Naive thymus-derived CD4-positive, alpha-beta T cell (primary cell): ENCODE results near the gene MACROD2. TPM values are rescaled to one million over a fixed set of nuclear protein-coding genes. Genes with fewer than 3 reads are reported as not detected.

Experiments
- ATAC-seq: fragments of 150-1000 bp; cut with Tn5 transposase; 2 replicates; pipeline ENCODE4 v1.10.0; 2021; ENCODE audit warnings: mild to moderate bottlenecking, moderate library complexity
- CTCF ChIA-PET: fragments of 350-600 bp; sonication (Branson Sonifier 250); formaldehyde crosslinking; loops from one replicate; lab custom pipeline; 2021; ENCODE audit warnings: antibody characterized with exemption; lab: Charles Lee
- POLR2A ChIA-PET: fragments of 350-600 bp; sonication (Branson Sonifier 250); formaldehyde crosslinking; loops from one replicate; lab custom pipeline; 2021; ENCODE audit warnings: antibody characterized with exemption, inconsistent platforms; lab: Charles Lee
- DNase-seq, 9 donors: peaks; one replicate each; pipeline versions ENCODE4 v3.0.0 to v3.0.0-alpha.2; 2020 to 2022; ENCODE audit warnings: mixed read lengths in 1 of 9
- H3K27ac ChIP-seq: one replicate; pipeline ENCODE4 v1.7.0; 2013; ENCODE audit warnings: mild to moderate bottlenecking, low read depth, low read length, moderate library complexity
- H3K27me3 ChIP-seq, 2 donors: one replicate each; pipeline ENCODE4 v1.7.0; 2013; ENCODE audit warnings: low read length in 2 of 2, mild to moderate bottlenecking in 2 of 2, moderate library complexity in 2 of 2; ENCODE audit not compliant: control insufficient read depth in 2 of 2, insufficient read depth in 2 of 2
- H3K36me3 ChIP-seq, 3 experiments: 1 replicate in 2 of 3; 2 replicates in 1 of 3; pipeline ENCODE4 v1.7.0; 2013; ENCODE audit warnings: low read length in 3 of 3, mild to moderate bottlenecking in 3 of 3, moderate library complexity in 1 of 3; ENCODE audit not compliant: insufficient read depth in 3 of 3, control insufficient read depth in 2 of 3
- H3K4me1 ChIP-seq, 2 donors: one replicate each; pipeline ENCODE4 v1.7.0; 2013; ENCODE audit warnings: low read length in 2 of 2, mild to moderate bottlenecking in 2 of 2, moderate library complexity in 1 of 2; ENCODE audit not compliant: control insufficient read depth in 2 of 2, insufficient read depth in 2 of 2
- H3K4me3 ChIP-seq: 2 replicates; pipeline ENCODE4 v1.7.0; 2013; ENCODE audit warnings: mild to moderate bottlenecking, low read length
- H3K9me3 ChIP-seq, 3 experiments: 1 replicate in 2 of 3; 2 replicates in 1 of 3; pipeline ENCODE4 v1.7.0; 2013; ENCODE audit warnings: low read length in 3 of 3; ENCODE audit not compliant: control insufficient read depth in 2 of 3
- H3K27ac Mint-ChIP-seq, 9 donors: one replicate each; pipeline ENCODE4 v1.8.0; 2020 to 2022; ENCODE audit warnings: mixed read lengths in 9 of 9, mild to moderate bottlenecking in 8 of 9, moderate library complexity in 5 of 9, inconsistent platforms in 2 of 9
- H3K27me3 Mint-ChIP-seq, 5 donors: one replicate each; pipeline ENCODE4 v1.8.0; 2021 to 2022; ENCODE audit warnings: mixed read lengths in 5 of 5, mild to moderate bottlenecking in 1 of 5
- H3K36me3 Mint-ChIP-seq, 5 donors: one replicate each; pipeline ENCODE4 v1.8.0; 2020 to 2022; ENCODE audit warnings: mixed read lengths in 5 of 5, mild to moderate bottlenecking in 3 of 5, inconsistent platforms in 1 of 5
- H3K4me1 Mint-ChIP-seq, 7 donors: one replicate each; pipeline ENCODE4 v1.8.0; 2020 to 2022; ENCODE audit warnings: mixed read lengths in 7 of 7, mild to moderate bottlenecking in 3 of 7, inconsistent platforms in 1 of 7
- H3K4me3 Mint-ChIP-seq, 10 donors: one replicate each; pipeline ENCODE4 v1.8.0; 2020 to 2022; ENCODE audit warnings: mild to moderate bottlenecking in 10 of 10, mixed read lengths in 10 of 10, moderate library complexity in 6 of 10, inconsistent platforms in 2 of 10
- H3K9me3 Mint-ChIP-seq, 11 donors: one replicate each; pipeline ENCODE4 v1.8.0; 2020 to 2022; ENCODE audit warnings: mixed read lengths in 11 of 11, mild to moderate bottlenecking in 4 of 11, inconsistent platforms in 1 of 11, moderate library complexity in 1 of 11
- intact Hi-C, 2 donors: fragments of 100-400 bp; cut with micrococcal nuclease; formaldehyde crosslinking; loops; one replicate each; pipeline ENCODE4 v1.15.1; 2023
- polyA plus RNA-seq, 2 donors: library from polyadenylated mRNA; unstranded; fragments of 300-500 nt; fragmentation: Illumina TruSeq; gene quantifications; one replicate each; pipeline ENCODE4 v1.2.3, GENCODE V29; 2021
- total RNA-seq, 6 experiments: library from RNA in 5 of 6; stranded (reverse) in 5 of 6; gene quantifications; 1 replicate in 5 of 6; 2 replicates in 1 of 6; pipeline ENCODE4 v1.2.3 and lab custom pipeline; 2021 to 2026

MACROD2 gene
- total and polyA plus RNA-seq, 7 experiments from 2014 or later: 0.27 to 0.86 (median 0.34) TPM; not detected in 4

GRCh38 chr20:16043931-16044330, 2048.6 kb downstream of the MACROD2 start:
- POLR2A ChIA-PET: no interaction called here
- H3K36me3 Mint-ChIP-seq: no peaks in the 10 kb centered on the region
- Histone ChIP-seq H3K27ac (no peak overlapping the region), H3K4me1 (no peaks in the 10 kb centered on the region), H3K4me3 (no peak overlapping the region), H3K27me3 (no peaks in the 10 kb centered on the region), H3K9me3 (no peaks in the 10 kb centered on the region), H3K36me3 (no peaks in the 10 kb centered on the region)
- no peak overlapping the region for H3K4me3 Mint-ChIP-seq
- peaks cover 0 to 10% (median 3%) of the 10 kb centered on the region in 5 donors for H3K27me3 Mint-ChIP-seq
- no peak overlapping the region for H3K27ac Mint-ChIP-seq
- CTCF ChIA-PET: no interaction called here
- intact Hi-C loops: no loop called here
- peaks cover 0 to 2% (median 0%) of the 10 kb centered on the region in 7 donors for H3K4me1 Mint-ChIP-seq
- ATAC-seq (no peak), DNase-seq (no peak)
- peaks cover 0 to 4% (median 0%) of the 10 kb centered on the region in 11 donors for H3K9me3 Mint-ChIP-seq

- no peaks in the 10 kb centered on the region for H3K4me1 ChIP-seq
- H3K4me3 ChIP-seq: no peak overlapping the region
- no peaks in the 10 kb centered on the region for H3K9me3 ChIP-seq
- no peak overlapping the region for H3K4me3 Mint-ChIP-seq
- intact Hi-C loops: no loop called here
- ChIA-PET CTCF (interaction anchor here (0.6 kb wide), 1 partner anchor 31 kb away, joined by 3 read pairs; no protein-coding TSS in a partner anchor), POLR2A (no interaction called here)
- H3K36me3 ChIP-seq: no peaks in the 10 kb centered on the region
- H3K27ac Mint-ChIP-seq: no peak overlapping the region
- H3K27ac ChIP-seq: no peak overlapping the region
- H3K36me3 Mint-ChIP-seq: no peaks in the 10 kb centered on the region
- ATAC-seq: no peak
- peaks cover 0 to 8% (median 0%) of the 10 kb centered on the region in 5 donors for H3K27me3 Mint-ChIP-seq
- no peak for DNase-seq
- no peaks in the 10 kb centered on the region for H3K4me1 Mint-ChIP-seq
- no peaks in the 10 kb centered on the region for H3K27me3 ChIP-seq
- peaks cover 0 to 2% (median 0%) of the 10 kb centered on the region in 11 donors for H3K9me3 Mint-ChIP-seq
These were observed 2053.6 kb downstream of the MACROD2 start for GRCh38 chr20:16048876-16049275.

GRCh38 chr20:16049529-16050093, 2054.3 kb downstream of the MACROD2 start:
- Mint-ChIP-seq H3K27me3 (peaks cover 0 to 6% (median 0%) of the 10 kb centered on the region in 5 donors), H3K36me3 (no peaks in the 10 kb centered on the region), H3K9me3 (peaks cover 0 to 3% (median 0%) of the 10 kb centered on the region in 11 donors), H3K4me3 (no peak overlapping the region), H3K4me1 (no peaks in the 10 kb centered on the region), H3K27ac (no peak overlapping the region)
- CTCF ChIA-PET: interaction anchor here (0.6 kb wide), 1 partner anchor 31 kb away, joined by 3 read pairs; no protein-coding TSS in a partner anchor
- no peak overlapping the region for H3K27ac ChIP-seq
- no peaks in the 10 kb centered on the region for H3K4me1 ChIP-seq
- H3K27me3 ChIP-seq: no peaks in the 10 kb centered on the region
- no peak for ATAC-seq
- POLR2A ChIA-PET: no interaction called here
- H3K9me3 ChIP-seq: no peaks in the 10 kb centered on the region
- DNase-seq: no peak
- H3K36me3 ChIP-seq: no peaks in the 10 kb centered on the region
- no peak overlapping the region for H3K4me3 ChIP-seq
- intact Hi-C loops: no loop called here

GRCh38 chr20:16050366-16050765, 2055.1 kb downstream of the MACROD2 start:
- no peak for DNase-seq
- ChIA-PET CTCF (no interaction called here), POLR2A (no interaction called here)
- Histone ChIP-seq H3K36me3 (no peaks in the 10 kb centered on the region), H3K4me1 (no peaks in the 10 kb centered on the region), H3K9me3 (no peaks in the 10 kb centered on the region), H3K27me3 (no peaks in the 10 kb centered on the region), H3K4me3 (no peak overlapping the region), H3K27ac (no peak overlapping the region)
- intact Hi-C loops: no loop called here
- Mint-ChIP-seq H3K4me3 (no peak overlapping the region), H3K27me3 (peaks cover 0 to 6% (median 0%) of the 10 kb centered on the region in 5 donors), H3K4me1 (no peaks in the 10 kb centered on the region), H3K9me3 (peaks cover 0 to 5% (median 0%) of the 10 kb centered on the region in 11 donors), H3K36me3 (no peaks in the 10 kb centered on the region), H3K27ac (no peak overlapping the region)
- no peak for ATAC-seq

- H3K27me3 Mint-ChIP-seq: peaks cover 0 to 4% (median 0%) of the 10 kb centered on the region in 5 donors
- POLR2A ChIA-PET: no interaction called here
- DNase-seq (no peak), ATAC-seq (no peak)
- H3K27me3 ChIP-seq: no peaks in the 10 kb centered on the region
- no peaks in the 10 kb centered on the region for H3K9me3 ChIP-seq
- H3K36me3 Mint-ChIP-seq: no peaks in the 10 kb centered on the region
- no peak overlapping the region for H3K4me3 Mint-ChIP-seq
- H3K27ac ChIP-seq: no peak overlapping the region
- H3K9me3 Mint-ChIP-seq: peaks cover 0 to 9% (median 0%) of the 10 kb centered on the region in 11 donors
- intact Hi-C loops: no loop called here
- H3K36me3 ChIP-seq: no peaks in the 10 kb centered on the region
- CTCF ChIA-PET: no interaction called here
- H3K4me1 ChIP-seq: no peaks in the 10 kb centered on the region
- H3K27ac Mint-ChIP-seq: no peak overlapping the region
- H3K4me1 Mint-ChIP-seq: no peaks in the 10 kb centered on the region
- no peak overlapping the region for H3K4me3 ChIP-seq
These were observed 2056.7 kb downstream of the MACROD2 start for GRCh38 chr20:16051968-16052367.

- POLR2A ChIA-PET: no interaction called here
- H3K27me3 ChIP-seq: no peaks in the 10 kb centered on the region
- H3K27me3 Mint-ChIP-seq: no peaks in the 10 kb centered on the region
These were observed 2057.1 kb downstream of the MACROD2 start for GRCh38 chr20:16052456-16052855.

GRCh38 chr20:16054985-16055384, 2059.7 kb downstream of the MACROD2 start:
- no peak for DNase-seq
- H3K27me3 ChIP-seq: no peaks in the 10 kb centered on the region
- ChIA-PET POLR2A (no interaction called here), CTCF (no interaction called here)
- H3K4me3 Mint-ChIP-seq: no peak overlapping the region
- no peaks in the 10 kb centered on the region for H3K27me3 Mint-ChIP-seq
- no peaks in the 10 kb centered on the region for H3K4me1 Mint-ChIP-seq
- no peaks in the 10 kb centered on the region for H3K36me3 Mint-ChIP-seq
- no peak overlapping the region for H3K4me3 ChIP-seq
- no peaks in the 10 kb centered on the region for H3K9me3 ChIP-seq
- no peak overlapping the region for H3K27ac Mint-ChIP-seq
- intact Hi-C loops: no loop called here
- H3K36me3 ChIP-seq: no peaks in the 10 kb centered on the region
- no peak overlapping the region for H3K27ac ChIP-seq
- H3K9me3 Mint-ChIP-seq: peaks cover 0 to 9% (median 0%) of the 10 kb centered on the region in 11 donors
- no peak for ATAC-seq
- H3K4me1 ChIP-seq: no peaks in the 10 kb centered on the region

More at GRCh38 chr20:16052456-16052855, 2057.1 kb downstream of the MACROD2 start:
- H3K4me3 Mint-ChIP-seq: no peak overlapping the region
- CTCF ChIA-PET: no interaction called here
- no peaks in the 10 kb centered on the region for H3K36me3 Mint-ChIP-seq
- no peaks in the 10 kb centered on the region for H3K36me3 ChIP-seq
- H3K27ac ChIP-seq: no peak overlapping the region
- ATAC-seq (no peak), DNase-seq (no peak)
- no peak overlapping the region for H3K4me3 ChIP-seq
- peaks cover 0 to 9% (median 0%) of the 10 kb centered on the region in 11 donors for H3K9me3 Mint-ChIP-seq
- H3K27ac Mint-ChIP-seq: no peak overlapping the region
- no peaks in the 10 kb centered on the region for H3K4me1 ChIP-seq
- intact Hi-C loops: no loop called here
- no peaks in the 10 kb centered on the region for H3K4me1 Mint-ChIP-seq
- no peaks in the 10 kb centered on the region for H3K9me3 ChIP-seq
